HG03442 (cell line): ENCODE data around the gene KAZN.

Experiments used
- ATAC-seq: cut with Tn5 transposase; IDR thresholded peaks from one replicate; pipeline ENCODE4 v1.9.1; 2021; ENCODE audit warnings: mild to moderate bottlenecking, moderate library complexity; ENCODE audit not compliant: unreplicated experiment

The KAZN gene

DNA sequence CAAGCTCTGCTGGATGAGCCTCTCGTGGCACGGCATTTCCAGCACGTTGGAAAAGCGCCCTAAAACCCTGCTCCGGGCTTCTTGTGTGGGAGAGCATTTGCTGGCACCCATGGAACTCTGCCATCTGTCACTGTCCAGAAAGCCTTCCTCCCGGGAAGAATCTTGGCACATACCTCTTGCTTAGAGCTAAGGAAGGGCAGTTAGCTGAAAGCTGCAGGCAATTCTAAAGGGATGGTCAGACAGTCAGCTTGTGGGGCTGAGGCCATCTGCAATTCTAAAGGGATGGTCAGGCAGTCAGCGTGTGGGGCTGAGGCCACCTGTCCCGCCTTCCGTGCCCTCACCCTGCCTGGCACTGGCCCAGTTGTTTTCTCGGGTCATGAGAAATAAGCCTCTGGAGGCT is 416.0 kb downstream of the KAZN start:
- ATAC-seq: no peak

GRCh38 chr1:15016001-15016400 is 417.5 kb downstream of the KAZN start:
- ATAC-seq: no peak

- no peak for ATAC-seq
These were observed 418.0 kb downstream of the KAZN start for GRCh38 chr1:15016526-15016925.

DNA sequence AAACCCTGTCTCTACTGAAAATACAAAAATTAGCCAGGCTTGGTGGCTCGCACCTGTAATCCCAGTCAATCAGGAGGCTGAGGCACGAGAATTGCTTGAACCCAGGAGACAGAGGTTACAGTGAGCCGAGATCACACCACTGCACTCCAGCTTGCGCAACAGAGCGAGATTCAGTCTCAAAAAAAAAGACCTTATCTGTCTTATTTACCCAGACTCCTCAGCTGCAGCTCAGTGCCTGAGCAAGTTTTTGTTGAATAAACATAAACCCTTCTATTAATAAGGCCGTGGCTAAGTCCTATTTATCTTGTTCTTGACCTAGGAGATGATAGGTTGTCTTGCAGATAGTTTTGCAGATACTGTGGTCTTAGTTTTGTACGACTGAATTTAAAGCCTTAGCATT is 418.6 kb downstream of the KAZN start:
- no peak for ATAC-seq

DNA sequence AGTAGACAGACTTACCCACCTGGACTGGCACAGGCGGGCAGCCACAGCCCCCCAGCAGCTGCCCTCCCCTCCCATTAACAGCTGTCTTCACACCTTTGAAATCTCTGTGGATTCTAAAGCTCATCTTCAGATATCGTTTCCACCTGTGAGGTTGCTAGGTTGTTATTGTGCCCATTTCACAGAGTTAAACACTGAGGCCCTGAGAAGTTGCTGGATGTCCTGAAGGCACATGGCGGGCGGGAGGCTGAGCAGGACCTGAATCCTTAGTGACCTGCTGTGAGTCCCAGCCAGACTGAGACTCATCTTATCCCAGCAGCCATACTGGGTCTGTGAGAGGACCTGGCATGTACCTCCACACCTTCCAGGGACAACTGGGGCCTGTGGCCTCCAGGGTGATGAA is 420.3 kb downstream of the KAZN start:
- ATAC-seq: no peak

DNA sequence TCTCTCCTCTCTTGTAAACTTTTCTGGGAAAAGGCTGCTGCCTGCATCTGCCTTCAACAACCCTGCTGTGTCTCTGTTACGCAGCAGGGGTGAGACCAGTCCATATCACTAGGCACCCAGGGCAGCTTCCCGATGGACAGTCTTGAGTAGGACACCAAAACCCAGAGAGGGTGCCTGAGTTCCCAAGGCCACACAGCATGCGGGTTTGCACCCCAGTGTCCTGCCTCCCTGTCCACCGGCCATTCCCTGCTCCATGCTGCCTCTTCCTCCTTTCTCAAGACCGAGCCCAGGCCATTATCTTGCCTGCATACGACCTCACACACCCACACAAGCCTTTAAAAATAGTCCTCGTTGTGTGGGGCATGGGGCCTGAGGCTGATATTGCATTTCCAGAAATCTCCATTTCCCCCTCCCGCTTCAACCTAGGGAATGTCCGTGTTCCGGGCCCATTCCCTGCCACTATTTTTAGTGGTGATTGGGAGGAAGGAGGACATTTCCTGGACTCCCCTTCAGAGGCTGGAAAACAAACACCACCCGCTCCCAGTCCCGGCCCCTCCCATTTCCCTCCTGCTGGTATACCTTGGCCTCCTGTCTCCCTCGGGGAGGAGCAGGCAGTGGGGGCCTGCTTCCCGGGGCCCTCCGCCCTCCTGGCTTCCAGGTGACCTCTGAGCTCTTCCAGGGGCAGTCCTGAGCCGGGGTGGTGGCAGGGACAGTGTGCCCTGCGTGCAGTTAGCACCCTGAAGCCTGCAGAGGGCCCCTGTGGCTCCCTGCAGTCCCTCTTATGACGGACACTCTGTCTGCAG is 422.7 kb downstream of the KAZN start:
- ATAC-seq: no peak

DNA sequence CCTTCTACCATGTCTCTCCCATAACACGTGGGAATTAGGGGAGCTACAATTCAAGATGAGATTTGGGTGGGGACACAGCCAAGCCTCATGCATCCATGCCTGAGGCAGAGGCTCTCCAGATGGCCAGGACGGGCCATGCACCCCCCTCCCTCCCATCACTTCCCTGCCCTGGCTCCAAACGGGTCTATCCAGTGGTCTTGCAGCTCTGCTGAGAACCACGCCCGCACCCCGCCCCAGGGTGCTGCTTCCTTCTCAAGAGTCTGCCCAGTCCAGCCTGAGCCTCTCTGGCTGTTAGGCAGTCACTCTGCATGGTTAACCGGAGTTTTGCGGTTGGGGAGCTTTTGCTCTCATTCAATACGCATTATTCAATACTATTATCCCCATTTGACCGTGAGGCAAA is 423.6 kb downstream of the KAZN start:
- no peak for ATAC-seq

DNA sequence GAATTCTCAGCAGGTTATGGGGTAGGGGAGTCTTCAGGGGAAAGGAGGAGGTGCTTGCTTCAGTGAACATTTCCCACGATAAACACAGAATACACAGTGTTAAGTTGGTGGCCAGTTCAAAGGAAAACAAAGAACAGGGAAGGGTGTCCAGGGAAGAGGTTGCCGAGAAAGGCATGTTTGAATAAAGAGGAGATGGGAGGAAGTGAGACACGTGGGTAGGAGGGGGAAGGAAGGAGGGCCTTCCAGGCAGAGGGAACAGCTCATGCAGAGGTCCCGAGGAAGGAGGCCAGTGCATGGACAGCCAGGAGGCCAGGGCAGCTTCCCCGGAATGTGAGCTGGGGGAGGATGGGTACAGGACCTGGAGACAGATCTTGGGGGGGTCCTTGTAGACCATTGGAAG is 424.7 kb downstream of the KAZN start:
- no peak for ATAC-seq

DNA sequence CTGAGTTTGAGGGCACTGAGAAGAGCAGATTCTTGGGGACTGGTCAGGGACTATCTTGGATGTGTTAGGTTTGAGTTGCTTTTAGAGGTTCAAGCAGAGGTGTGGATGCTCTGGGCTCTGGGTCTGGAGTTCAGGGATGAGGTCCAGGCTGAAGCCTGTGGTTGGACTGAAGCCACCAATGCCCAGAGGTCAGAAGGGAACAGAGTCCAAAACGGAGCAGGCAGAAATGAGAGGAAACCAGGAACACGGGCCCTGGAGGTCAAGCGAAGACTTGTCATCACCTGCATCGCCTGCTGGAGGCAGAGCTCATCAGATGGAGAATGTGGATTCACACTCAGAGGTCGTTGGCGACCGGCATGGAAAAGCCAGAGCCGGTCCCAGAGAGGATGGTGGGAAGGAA is 425.5 kb downstream of the KAZN start:
- ATAC-seq: no peak

GRCh38 chr1:15026117-15026489 is 427.6 kb downstream of the KAZN start:
- no peak for ATAC-seq

DNA sequence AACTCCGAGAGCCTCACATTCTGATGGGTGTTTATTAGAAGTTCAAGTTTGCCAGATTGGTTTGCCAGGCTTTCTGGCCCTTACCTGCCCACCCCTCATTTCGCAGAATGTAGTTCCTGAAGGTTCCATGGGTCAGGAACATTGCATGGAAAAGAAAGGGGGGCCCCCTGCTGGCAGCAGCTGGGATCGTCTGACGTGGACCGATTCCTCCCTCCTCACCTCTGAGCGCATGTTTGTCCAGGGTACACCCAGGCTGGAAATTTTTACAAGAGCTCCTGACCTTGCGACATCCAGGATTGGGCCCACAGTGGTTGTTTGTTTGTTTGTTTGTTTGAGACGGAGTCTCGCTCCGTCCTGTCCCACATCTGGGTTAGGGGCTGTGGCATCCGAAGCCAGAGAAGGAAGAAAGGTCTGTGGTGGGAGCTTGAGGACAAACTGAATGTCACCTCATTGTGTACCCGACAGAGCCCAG is 429.1 kb downstream of the KAZN start:
- ATAC-seq: no peak

- ATAC-seq: no peak
These were observed 429.6 kb downstream of the KAZN start for GRCh38 chr1:15028102-15028501.

DNA sequence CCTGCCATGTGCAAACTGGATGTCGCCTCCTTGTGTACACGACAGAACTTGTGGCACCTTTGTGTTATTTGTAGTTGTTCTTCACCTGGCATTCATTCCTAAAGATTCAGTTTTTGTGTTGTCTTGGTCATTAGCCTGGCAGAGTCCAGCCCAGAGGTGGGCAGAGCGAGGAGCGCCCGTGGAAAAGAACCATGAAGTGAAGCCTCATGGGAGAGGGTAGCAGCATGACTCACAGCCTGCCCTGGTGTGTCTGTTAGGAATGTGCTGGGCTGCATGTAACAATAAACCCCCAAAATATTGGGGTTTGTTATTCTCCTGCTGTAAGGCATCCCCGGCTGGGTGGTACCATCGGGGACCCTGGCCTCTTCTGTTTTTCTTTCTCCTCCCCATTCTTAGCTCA is 430.1 kb downstream of the KAZN start:
- no peak for ATAC-seq

- ATAC-seq: no peak
These were observed 430.6 kb downstream of the KAZN start for GRCh38 chr1:15029036-15029435.

DNA sequence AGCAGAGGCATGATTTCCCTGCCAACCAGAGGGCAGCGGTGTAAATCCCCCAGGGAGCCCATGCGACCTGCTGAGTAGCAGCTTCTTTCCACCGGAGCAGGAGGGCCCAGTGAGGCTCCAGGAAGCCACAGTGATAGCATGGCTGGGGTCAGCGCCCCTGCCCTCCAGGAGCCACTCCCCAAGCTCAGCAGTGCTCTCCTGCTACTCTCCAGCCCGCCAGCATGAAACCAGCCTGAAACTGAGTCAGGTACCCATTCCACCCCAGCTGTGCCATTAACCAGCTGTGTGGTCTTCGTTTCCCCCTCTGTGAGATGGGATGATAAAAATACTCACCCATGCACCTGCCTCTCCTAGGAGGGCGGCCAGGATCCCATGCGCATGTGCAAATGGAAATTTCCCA is 431.3 kb downstream of the KAZN start:
- no peak for ATAC-seq

- no peak for ATAC-seq
These were observed 432.9 kb downstream of the KAZN start for GRCh38 chr1:15031251-15031933.

DNA sequence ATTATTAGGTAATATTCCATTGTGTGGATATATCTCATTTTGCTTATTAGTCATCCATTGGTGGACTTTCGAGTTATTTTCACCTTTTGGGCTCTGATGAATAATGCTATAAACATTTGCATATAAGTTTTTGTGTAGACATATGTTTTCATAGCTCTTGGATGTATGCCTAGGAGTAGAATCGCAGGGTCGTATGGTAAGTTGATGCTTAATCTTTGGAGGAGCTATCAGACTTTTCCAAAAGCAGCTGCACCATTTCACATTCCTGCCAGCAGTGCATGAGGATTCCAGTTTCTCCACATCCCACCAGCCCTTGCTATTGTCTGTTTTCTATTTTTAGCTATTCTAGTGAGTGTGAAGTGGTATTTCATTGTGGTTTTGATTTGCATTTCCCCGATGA is 434.8 kb downstream of the KAZN start:
- no peak for ATAC-seq

DNA sequence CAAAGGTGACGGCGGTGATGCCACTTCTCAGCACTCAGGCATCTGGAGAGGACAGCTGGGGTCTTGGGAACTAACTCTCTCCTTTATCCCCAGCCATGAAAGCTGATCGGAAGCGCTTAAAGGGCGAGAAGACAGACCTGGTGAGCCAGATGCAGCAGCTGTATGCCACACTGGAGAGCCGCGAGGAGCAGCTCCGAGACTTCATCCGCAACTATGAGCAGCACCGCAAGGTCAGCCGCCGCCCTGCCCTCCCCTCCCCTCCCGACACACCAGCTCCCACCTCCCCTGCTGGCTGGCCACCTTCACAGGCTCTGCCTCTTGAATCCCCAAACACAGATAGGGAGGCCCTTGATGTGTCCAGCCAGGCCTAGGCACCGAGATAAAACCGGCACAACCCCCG is 436.2 kb downstream of the KAZN start:
- no peak for ATAC-seq

DNA sequence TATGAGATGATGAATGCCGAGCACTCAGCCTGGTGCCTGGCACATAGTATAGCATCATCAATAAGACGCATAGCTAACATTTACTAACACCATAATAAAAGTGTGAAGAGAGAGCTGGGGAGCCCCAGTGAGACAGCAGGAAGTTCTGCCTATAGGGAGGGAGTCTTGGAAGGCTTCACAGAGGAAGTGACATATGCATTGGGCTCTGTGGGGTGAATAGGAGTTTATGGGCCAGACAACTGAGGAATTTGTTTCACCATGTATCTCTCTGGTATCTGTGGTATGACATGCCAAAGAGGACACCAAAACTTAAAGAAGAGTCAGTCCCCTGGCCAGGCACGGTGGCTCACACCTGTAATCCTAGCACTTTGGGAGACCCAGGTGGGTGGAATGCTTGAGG is 436.8 kb downstream of the KAZN start:
- ATAC-seq: no peak

DNA sequence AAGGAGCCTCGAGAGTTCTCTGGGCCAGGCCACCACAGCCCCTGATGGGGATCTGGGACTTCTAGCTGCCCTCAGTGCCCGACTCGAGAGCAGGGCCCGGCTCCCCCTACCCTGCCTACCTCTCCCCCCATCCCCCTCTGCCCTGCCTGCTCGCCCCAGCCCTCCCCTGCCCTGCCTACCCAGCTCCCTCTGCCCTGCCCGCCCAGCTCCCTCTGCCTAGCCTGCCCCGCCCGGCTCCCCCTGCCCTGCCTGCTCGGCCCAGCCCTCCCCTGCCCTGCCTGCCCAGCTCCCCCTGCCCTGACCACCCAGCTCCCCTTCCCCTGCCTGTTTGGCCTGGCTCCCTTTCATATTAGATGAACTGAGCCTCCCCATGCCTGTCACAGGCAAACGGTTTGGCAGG is 437.6 kb downstream of the KAZN start:
- ATAC-seq: no peak

GRCh38 chr1:15038232-15039016 is 439.9 kb downstream of the KAZN start:
- no peak for ATAC-seq
